Mesenchymal stem cell (in vitro differentiated cells and primary cell): ENCODE data around the gene CD55.
A peak's percentile ranks its signal among the peaks of the same experiment; 100 is the strongest.

Experiments used
- DNase-seq: peaks from one replicate; pipeline ENCODE4 v3.0.0-alpha.2; 2013
- H2AFZ ChIP-seq: one replicate; pipeline ENCODE4 v1.6.1; 2013; ENCODE audit warnings: low read depth, mild to moderate bottlenecking, control low read depth, inconsistent platforms, low read length, moderate library complexity
- H2AK5ac ChIP-seq: 2 replicates; pipeline ENCODE4 v1.6.1; 2013; ENCODE audit warnings: low read length, moderate library complexity, mild to moderate bottlenecking, inconsistent platforms; ENCODE audit not compliant: severe bottlenecking
- H2BK120ac ChIP-seq: one replicate; pipeline ENCODE4 v1.6.1; 2013; ENCODE audit warnings: low read depth, mild to moderate bottlenecking, inconsistent platforms, low read length, moderate library complexity
- H2BK12ac ChIP-seq, 2 experiments: one replicate each; pipeline ENCODE4 v1.6.1; 2013; ENCODE audit warnings: inconsistent platforms in 2 of 2, low read length in 2 of 2, mild to moderate bottlenecking in 2 of 2, moderate library complexity in 2 of 2, control low read depth in 1 of 2
- H2BK15ac ChIP-seq: one replicate; pipeline ENCODE4 v1.6.1; 2013; ENCODE audit warnings: mild to moderate bottlenecking, low read depth, inconsistent platforms; ENCODE audit not compliant: poor library complexity, severe bottlenecking
- H2BK5ac ChIP-seq: 2 replicates; pipeline ENCODE4 v1.6.1; 2013; ENCODE audit warnings: low read depth, mild to moderate bottlenecking, low read length, control low read depth, inconsistent platforms; ENCODE audit not compliant: poor library complexity, severe bottlenecking
- H3K14ac ChIP-seq, 2 experiments: one replicate each; pipeline ENCODE4 v1.6.1; 2013; ENCODE audit warnings: inconsistent platforms in 2 of 2, low read length in 2 of 2, control low read depth in 1 of 2, mild to moderate bottlenecking in 1 of 2, moderate library complexity in 1 of 2
- H3K18ac ChIP-seq, 2 experiments: one replicate each; pipeline ENCODE4 v1.6.1; 2013; ENCODE audit warnings: inconsistent platforms in 2 of 2, low read length in 2 of 2, control low read depth in 1 of 2, low read depth in 1 of 2, mild to moderate bottlenecking in 1 of 2
- H3K23ac ChIP-seq, 2 experiments: one replicate each; pipeline ENCODE4 v1.6.1; 2013; ENCODE audit warnings: inconsistent platforms in 2 of 2, low read length in 2 of 2, mild to moderate bottlenecking in 2 of 2, moderate library complexity in 2 of 2, control low read depth in 1 of 2
- H3K27ac ChIP-seq: 2 replicates; pipeline ENCODE4 v1.5.1; 2013; ENCODE audit warnings: mild to moderate bottlenecking, moderate library complexity, low read length, control low read depth, inconsistent platforms; ENCODE audit not compliant: poor library complexity, severe bottlenecking
- H3K27me3 ChIP-seq, 2 experiments: 2 replicates each; pipeline versions ENCODE4 v1.6.1 to v1.7.0; 2013; ENCODE audit warnings: low read length in 2 of 2, mild to moderate bottlenecking in 2 of 2, moderate library complexity in 2 of 2, control low read depth in 1 of 2, inconsistent platforms in 1 of 2; ENCODE audit not compliant: control insufficient read depth in 1 of 2, insufficient read depth in 1 of 2
- H3K36me3 ChIP-seq, 2 experiments: 2 replicates each; pipeline versions ENCODE4 v1.6.1 to v1.7.0; 2013; ENCODE audit warnings: low read length in 2 of 2, control low read depth in 1 of 2, inconsistent platforms in 1 of 2, low read depth in 1 of 2, mild to moderate bottlenecking in 1 of 2; ENCODE audit not compliant: insufficient read depth in 2 of 2, control insufficient read depth in 1 of 2
- H3K4ac ChIP-seq, 2 experiments: one replicate each; pipeline ENCODE4 v1.6.1; 2013; ENCODE audit warnings: inconsistent platforms in 2 of 2, low read length in 2 of 2, mild to moderate bottlenecking in 2 of 2, moderate library complexity in 2 of 2, control low read depth in 1 of 2, low read depth in 1 of 2
- H3K4me1 ChIP-seq: 2 replicates; pipeline ENCODE4 v1.6.1; 2013; ENCODE audit warnings: low read depth, low read length, control low read depth; ENCODE audit not compliant: control insufficient read depth, insufficient read depth
- H3K4me2 ChIP-seq: 2 replicates; pipeline ENCODE4 v1.6.1; 2013; ENCODE audit warnings: low read length, mild to moderate bottlenecking, inconsistent platforms; ENCODE audit not compliant: poor library complexity, severe bottlenecking
- H3K4me3 ChIP-seq, 2 experiments: 2 replicates each; pipeline versions ENCODE4 v1.5.1 to v1.7.0; 2013; ENCODE audit warnings: low read length in 2 of 2, mild to moderate bottlenecking in 2 of 2, control low read depth in 1 of 2, low read depth in 1 of 2; ENCODE audit not compliant: insufficient read depth in 1 of 2
- H3K79me1 ChIP-seq: replicated peaks from 2 replicates; pipeline ENCODE4 v1.6.1; 2013; ENCODE audit warnings: mild to moderate bottlenecking, control low read depth, low read length, inconsistent platforms; ENCODE audit not compliant: poor library complexity, severe bottlenecking
- H3K9ac ChIP-seq: 2 replicates; pipeline ENCODE4 v1.7.0; 2013; ENCODE audit warnings: mild to moderate bottlenecking, low read length, moderate library complexity
- H3K9me3 ChIP-seq: 2 replicates; pipeline ENCODE4 v1.7.0; 2013; ENCODE audit warnings: mild to moderate bottlenecking, low read length; ENCODE audit not compliant: control insufficient read depth
- H4K8ac ChIP-seq: one replicate; pipeline ENCODE4 v1.6.1; 2013; ENCODE audit warnings: inconsistent platforms, mild to moderate bottlenecking, low read length, moderate library complexity
- H4K91ac ChIP-seq: one replicate; pipeline ENCODE4 v1.6.1; 2013; ENCODE audit warnings: mild to moderate bottlenecking, low read length, inconsistent platforms
- WGBS: methylation state at CpG from one replicate; pipeline ENCODE4 v1.1.7; 2013; ENCODE audit warnings: mixed read lengths; 5-methylcytosine and 5-hydroxymethylcytosine counted together

The CD55 gene

GRCh38 chr1:207334337-207334736 is 12.9 kb downstream of the CD55 start:
- Histone ChIP-seq H2AFZ (no peak overlapping the region), H3K4me1 (no peaks in the 10 kb centered on the region), H2BK15ac (no peak overlapping the region), H2BK120ac (no peak overlapping the region), H4K8ac (no peak overlapping the region), H3K27ac (no peak overlapping the region), H3K4me2 (no peak overlapping the region), H3K4me3 (no peak overlapping the region), H3K9me3 (peaks cover 8% of the 10 kb centered on the region), H3K23ac (no peak overlapping the region), H3K79me1 (no peaks in the 10 kb centered on the region), H3K18ac (no peak overlapping the region), H3K9ac (no peak overlapping the region), H3K14ac (no peak overlapping the region), H3K4ac (no peak overlapping the region), H4K91ac (no peak overlapping the region), H2BK12ac (no peak overlapping the region), H2AK5ac (no peak overlapping the region), H2BK5ac (no peak overlapping the region), H3K36me3 (peaks cover 8 to 95% of the 10 kb centered on the region in 2 experiments), H3K27me3 (no peaks in the 10 kb centered on the region)
- WGBS, result 100% methylated on average over 1 of the region's 1 CpG
- no peak for DNase-seq

- no peak overlapping the region for H3K4ac ChIP-seq
- no peak overlapping the region for H2BK12ac ChIP-seq
- no peak overlapping the region for H2BK15ac ChIP-seq
- H2AK5ac ChIP-seq, result no peak overlapping the region
- no peak overlapping the region for H3K9ac ChIP-seq
- H3K27me3 ChIP-seq, result no peaks in the 10 kb centered on the region
- H3K23ac ChIP-seq, result no peak overlapping the region
- no peaks in the 10 kb centered on the region for H3K79me1 ChIP-seq
- WGBS, result 89% methylated on average over 2 of the region's 3 CpGs
- no peaks in the 10 kb centered on the region for H3K4me1 ChIP-seq
- DNase-seq, result no peak
- H2BK5ac ChIP-seq, result no peak overlapping the region
- H3K4me2 ChIP-seq, result no peak overlapping the region
- no peak overlapping the region for H3K4me3 ChIP-seq
- H2BK120ac ChIP-seq, result no peak overlapping the region
- no peak overlapping the region for H2AFZ ChIP-seq
- H3K14ac ChIP-seq, result no peak overlapping the region
- H3K27ac ChIP-seq, result no peak overlapping the region
- no peak overlapping the region for H4K91ac ChIP-seq
- H3K9me3 ChIP-seq, result peaks cover 8% of the 10 kb centered on the region
- no peak overlapping the region for H4K8ac ChIP-seq
- peaks cover 8 to 95% of the 10 kb centered on the region in 2 experiments for H3K36me3 ChIP-seq
- H3K18ac ChIP-seq, result no peak overlapping the region
These were observed 13.7 kb downstream of the CD55 start for GRCh38 chr1:207335138-207335537.

GRCh38 chr1:207335695-207336363 is 14.4 kb downstream of the CD55 start:
- H2AFZ ChIP-seq, result no peak overlapping the region

GRCh38 chr1:207336559-207337467 is 15.3 kb downstream of the CD55 start:
- 62% methylated on average over 2 of the region's 3 CpGs for WGBS
- Histone ChIP-seq H3K4me1 (no peaks in the 10 kb centered on the region), H3K18ac (peak overlapping the region in 1 of 2 experiments; percentile 43), H3K36me3 (peaks cover 8 to 91% of the 10 kb centered on the region in 2 experiments), H3K23ac (no peak overlapping the region), H3K27ac (no peak overlapping the region), H3K14ac (no peak overlapping the region), H2BK12ac (no peak overlapping the region), H3K9me3 (peaks cover 8% of the 10 kb centered on the region), H3K4me2 (no peak overlapping the region), H3K79me1 (no peaks in the 10 kb centered on the region), H3K4ac (peak overlapping the region in 1 of 2 experiments; percentile 75), H2BK120ac (no peak overlapping the region), H2AK5ac (no peak overlapping the region), H4K8ac (no peak overlapping the region), H4K91ac (no peak overlapping the region), H3K9ac (no peak overlapping the region), H2AFZ (no peak overlapping the region), H2BK15ac (no peak overlapping the region), H2BK5ac (no peak overlapping the region), H3K4me3 (no peak overlapping the region), H3K27me3 (no peaks in the 10 kb centered on the region)
- DNase-seq, result peak; percentile 92

More at GRCh38 chr1:207335695-207336363, 14.4 kb downstream of the CD55 start:
- no peak overlapping the region for H2AK5ac ChIP-seq
- no peak overlapping the region for H3K14ac ChIP-seq
- H3K9me3 ChIP-seq, result peaks cover 8% of the 10 kb centered on the region
- no peaks in the 10 kb centered on the region for H3K4me1 ChIP-seq
- peaks cover 8 to 95% of the 10 kb centered on the region in 2 experiments for H3K36me3 ChIP-seq
- H3K4ac ChIP-seq, result no peak overlapping the region
- H2BK12ac ChIP-seq, result no peak overlapping the region
- 85% methylated on average over 6 of the region's 6 CpGs for WGBS
- H3K18ac ChIP-seq, result no peak overlapping the region
- H3K9ac ChIP-seq, result no peak overlapping the region
- H2BK15ac ChIP-seq, result no peak overlapping the region
- DNase-seq, result peak; percentile 51
- no peak overlapping the region for H4K8ac ChIP-seq
- H3K79me1 ChIP-seq, result no peaks in the 10 kb centered on the region
- H2BK120ac ChIP-seq, result no peak overlapping the region
- H3K4me2 ChIP-seq, result no peak overlapping the region
- H3K27ac ChIP-seq, result no peak overlapping the region
- H3K23ac ChIP-seq, result no peak overlapping the region
- no peak overlapping the region for H2BK5ac ChIP-seq
- H3K27me3 ChIP-seq, result no peaks in the 10 kb centered on the region
- H3K4me3 ChIP-seq, result no peak overlapping the region
- H4K91ac ChIP-seq, result no peak overlapping the region
